A673 (cell line): ENCODE measurements around the gene HOMER1. TPM values are rescaled to one million over a fixed set of nuclear protein-coding genes. Genes with fewer than 3 reads are reported as not detected.

Experiments
- BruUV-seq: library from RNA; stranded (reverse); fragments of 400-500 nt; replicated peaks from 2 replicates; lab custom pipeline; 2021; lab: Mats Ljungman, UMichigan
- CTCF ChIA-PET: fragments of 300-600 bp; sonication (Branson Sonifier 250); formaldehyde crosslinking; loops from one replicate; lab custom pipeline; 2022; ENCODE audit warnings: antibody characterized with exemption; lab: Charles Lee
- POLR2A ChIA-PET: fragments of 300-600 bp; sonication (Branson Sonifier 250); formaldehyde crosslinking; loops from one replicate; lab custom pipeline; 2022; ENCODE audit warnings: antibody characterized with exemption; ENCODE audit not compliant: low non-redundant PET; lab: Charles Lee
- DNase-seq: peaks from one replicate; pipeline ENCODE4 v3.0.0-alpha.2; 2015; ENCODE audit warnings: low spot score
- H3K27ac ChIP-seq: fragments of 200-600 bp; sonication (generic); 2 replicates; pipeline ENCODE4 v1.5.1; 2016; ENCODE audit warnings: mixed run types, low read depth, mild to moderate bottlenecking, mixed read lengths, antibody characterized with exemption, low read length; ENCODE audit not compliant: poor library complexity, severe bottlenecking
- H3K27me3 ChIP-seq: fragments of 200-600 bp; sonication (generic); replicated peaks from 2 replicates; pipeline ENCODE4 v1.6.1; 2017; ENCODE audit warnings: mixed run types, low read depth, mild to moderate bottlenecking, mixed read lengths, antibody characterized with exemption, low read length; ENCODE audit not compliant: insufficient read depth, poor library complexity
- H3K36me3 ChIP-seq: fragments of 200-600 bp; sonication (generic); 2 replicates; pipeline ENCODE4 v1.6.1; 2016; ENCODE audit warnings: mixed run types, mild to moderate bottlenecking, mixed read lengths, antibody characterized with exemption, low read length; ENCODE audit not compliant: insufficient read depth, poor library complexity, severe bottlenecking
- H3K4me1 ChIP-seq: fragments of 200-600 bp; sonication (generic); 2 replicates; pipeline ENCODE4 v1.6.1; 2017; ENCODE audit warnings: mixed run types, mild to moderate bottlenecking, mixed read lengths, antibody characterized with exemption, low read length; ENCODE audit not compliant: insufficient read depth, poor library complexity, severe bottlenecking
- H3K4me3 ChIP-seq: fragments of 200-600 bp; sonication (generic); 2 replicates; pipeline ENCODE4 v1.5.1; 2016; ENCODE audit warnings: low read depth, mixed run types, mild to moderate bottlenecking, mixed read lengths, low read length; ENCODE audit not compliant: poor library complexity, severe bottlenecking
- H3K9me3 ChIP-seq: fragments of 200-600 bp; sonication (generic); 2 replicates; pipeline ENCODE4 v1.6.1; 2016; ENCODE audit warnings: mixed run types, low read depth, mild to moderate bottlenecking, mixed read lengths, antibody characterized with exemption, low read length; ENCODE audit not compliant: poor library complexity, severe bottlenecking
- EZH2 ChIP-seq: fragments of 200-600 bp; sonication (generic); IDR thresholded peaks from 2 replicates; pipeline ENCODE4 v1.6.1; 2017; ENCODE audit warnings: borderline replicate concordance, low read depth, mild to moderate bottlenecking, mixed read lengths, antibody characterized with exemption, low read length; ENCODE audit not compliant: poor library complexity, severe bottlenecking
- intact Hi-C: fragments of 100-400 bp; cut with micrococcal nuclease; formaldehyde crosslinking; loops from one replicate; pipeline ENCODE4 v1.10.0; 2022; ENCODE audit not compliant: unreplicated experiment
- total RNA-seq: library from RNA; stranded (reverse); gene quantifications from 2 replicates; pipeline ENCODE4 v1.2.3, GENCODE V29; 2021
- TF ChIP-seq, protein P1 (sequence below): fragments of 300-800, 200-600 bp; sonication (generic); conservative IDR thresholded peaks from 2 replicates; pipeline ENCODE4 v1.5.1; 2017; ENCODE audit warnings: low read depth, mild to moderate bottlenecking, antibody characterized with exemption, low read length, moderate library complexity, mixed read lengths

HOMER1 gene
- total RNA-seq, 1 experiment from 2014 or later: 34.0 TPM

GRCh38 chr5:79489773-79490172 is 24.2 kb downstream of the HOMER1 start:
- Histone ChIP-seq H3K36me3 (no peaks in the 10 kb centered on the region), H3K4me1 (no peaks in the 10 kb centered on the region), H3K27me3 (no peaks in the 10 kb centered on the region), H3K27ac (no peak overlapping the region), H3K9me3 (no peaks in the 10 kb centered on the region), H3K4me3 (no peak overlapping the region)
- POLR2A ChIA-PET: no interaction called here
- CTCF ChIA-PET: no interaction called here
- intact Hi-C loops: no loop called here
- DNase-seq: no peak
- no peak for TF ChIP-seq EZH2
- TF ChIP-seq, protein P1, sequence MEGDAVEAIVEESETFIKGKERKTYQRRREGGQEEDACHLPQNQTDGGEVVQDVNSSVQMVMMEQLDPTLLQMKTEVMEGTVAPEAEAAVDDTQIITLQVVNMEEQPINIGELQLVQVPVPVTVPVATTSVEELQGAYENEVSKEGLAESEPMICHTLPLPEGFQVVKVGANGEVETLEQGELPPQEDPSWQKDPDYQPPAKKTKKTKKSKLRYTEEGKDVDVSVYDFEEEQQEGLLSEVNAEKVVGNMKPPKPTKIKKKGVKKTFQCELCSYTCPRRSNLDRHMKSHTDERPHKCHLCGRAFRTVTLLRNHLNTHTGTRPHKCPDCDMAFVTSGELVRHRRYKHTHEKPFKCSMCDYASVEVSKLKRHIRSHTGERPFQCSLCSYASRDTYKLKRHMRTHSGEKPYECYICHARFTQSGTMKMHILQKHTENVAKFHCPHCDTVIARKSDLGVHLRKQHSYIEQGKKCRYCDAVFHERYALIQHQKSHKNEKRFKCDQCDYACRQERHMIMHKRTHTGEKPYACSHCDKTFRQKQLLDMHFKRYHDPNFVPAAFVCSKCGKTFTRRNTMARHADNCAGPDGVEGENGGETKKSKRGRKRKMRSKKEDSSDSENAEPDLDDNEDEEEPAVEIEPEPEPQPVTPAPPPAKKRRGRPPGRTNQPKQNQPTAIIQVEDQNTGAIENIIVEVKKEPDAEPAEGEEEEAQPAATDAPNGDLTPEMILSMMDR: no peak
- no TSS peak for BruUV-seq

DNA sequence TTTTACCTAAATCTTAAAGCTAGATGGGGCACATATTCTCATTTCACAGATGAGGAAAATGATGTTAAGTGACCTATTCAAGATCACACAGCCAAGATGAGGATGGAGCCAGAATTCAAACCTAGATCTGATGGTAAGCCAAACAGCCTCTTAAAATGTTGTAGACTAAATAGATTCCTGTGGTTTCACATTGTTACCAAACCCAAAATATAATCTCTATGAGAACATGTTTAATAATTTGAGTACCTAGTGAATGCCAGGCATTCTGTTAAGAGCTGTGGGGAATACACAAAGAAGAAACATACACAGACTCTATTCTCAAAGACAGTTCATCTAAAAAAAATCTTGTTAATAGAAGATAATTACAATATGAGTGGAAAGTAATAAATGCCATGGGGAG is 25.2 kb downstream of the HOMER1 start:
- Histone ChIP-seq H3K36me3 (no peaks in the 10 kb centered on the region), H3K27ac (no peak overlapping the region), H3K9me3 (no peaks in the 10 kb centered on the region), H3K4me3 (no peak overlapping the region), H3K27me3 (no peaks in the 10 kb centered on the region), H3K4me1 (no peaks in the 10 kb centered on the region)
- intact Hi-C loops: no loop called here
- ChIA-PET CTCF (no interaction called here), POLR2A (no interaction called here)
- TF ChIP-seq, protein P1: no peak
- TF ChIP-seq EZH2: no peak
- no peak for DNase-seq
- no TSS peak for BruUV-seq

DNA sequence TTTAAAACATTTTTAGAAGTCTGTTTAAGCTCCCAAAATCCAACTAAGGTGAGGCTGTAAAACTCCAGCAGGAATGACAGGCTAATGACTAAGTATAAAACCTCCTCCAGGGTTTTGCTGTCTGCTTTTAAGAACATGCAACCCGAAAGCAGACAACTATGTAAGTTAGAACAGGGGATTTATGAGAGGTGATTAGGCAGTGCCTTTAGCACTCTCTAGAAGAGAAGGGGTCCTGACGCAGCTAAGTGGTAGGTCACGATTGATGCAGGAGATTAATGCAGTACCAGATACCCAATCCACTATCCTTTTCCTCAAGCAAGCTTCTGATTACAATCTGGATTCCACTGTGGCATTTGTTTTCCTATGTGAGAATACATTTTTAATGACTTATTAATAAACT is 25.9 kb downstream of the HOMER1 start:
- no peak for DNase-seq
- Histone ChIP-seq H3K27me3 (no peaks in the 10 kb centered on the region), H3K36me3 (no peaks in the 10 kb centered on the region), H3K4me3 (no peak overlapping the region), H3K9me3 (no peaks in the 10 kb centered on the region), H3K27ac (no peak overlapping the region), H3K4me1 (no peaks in the 10 kb centered on the region)
- TF ChIP-seq EZH2: no peak
- TF ChIP-seq, protein P1: no peak
- POLR2A ChIA-PET: no interaction called here
- BruUV-seq: no TSS peak
- CTCF ChIA-PET: no interaction called here
- intact Hi-C loops: no loop called here
